Hepatocyte (in vitro differentiated cells): ENCODE measurements around the gene SIT1. TPM values are rescaled to one million over a fixed set of nuclear protein-coding genes. Genes with fewer than 3 reads are reported as not detected.

Source experiments
- DNase-seq: peaks from one replicate; pipeline ENCODE4 v3.0.0-alpha.2; 2016; ENCODE audit warnings: low spot score
- H2AFZ ChIP-seq: fragments of 200-600 bp; sonication (generic); 2 replicates; pipeline ENCODE4 v1.6.0; 2016; ENCODE audit warnings: antibody characterized with exemption, mild to moderate bottlenecking
- H3K27ac ChIP-seq: fragments of 200-600 bp; sonication (generic); 2 replicates; pipeline ENCODE4 v1.5.1; 2016; ENCODE audit warnings: mild to moderate bottlenecking
- H3K27me3 ChIP-seq: fragments of 200-600 bp; sonication (generic); 2 replicates; pipeline ENCODE4 v1.6.1; 2016
- H3K36me3 ChIP-seq: fragments of 200-600 bp; sonication (generic); replicated peaks from 2 replicates; pipeline ENCODE4 v1.5.1; 2016; ENCODE audit warnings: low read depth; ENCODE audit not compliant: insufficient read depth
- H3K4me1 ChIP-seq: fragments of 200-600 bp; sonication (generic); 2 replicates; pipeline ENCODE4 v1.5.1; 2016; ENCODE audit warnings: mild to moderate bottlenecking, moderate library complexity; ENCODE audit not compliant: insufficient read depth
- H3K4me2 ChIP-seq: fragments of 200-600 bp; sonication (generic); 2 replicates; pipeline ENCODE4 v1.6.0; 2016
- H3K4me3 ChIP-seq: fragments of 200-600 bp; sonication (generic); 2 replicates; pipeline ENCODE4 v1.5.1; 2016; ENCODE audit warnings: mild to moderate bottlenecking
- H3K79me2 ChIP-seq: fragments of 200-600 bp; sonication (generic); 2 replicates; pipeline ENCODE4 v1.6.0; 2017; ENCODE audit warnings: mild to moderate bottlenecking
- H3K9me2 ChIP-seq: fragments of 200-600 bp; sonication (generic); replicated peaks from 2 replicates; pipeline ENCODE4 v1.6.0; 2017; ENCODE audit warnings: mild to moderate bottlenecking; ENCODE audit not compliant: insufficient read depth
- H3K9me3 ChIP-seq: fragments of 200-600 bp; sonication (generic); 2 replicates; pipeline ENCODE4 v1.5.1; 2016; ENCODE audit warnings: low read depth, mild to moderate bottlenecking
- H4K20me1 ChIP-seq: fragments of 200-600 bp; sonication (generic); 2 replicates; pipeline ENCODE4 v1.6.0; 2016; ENCODE audit warnings: mild to moderate bottlenecking; ENCODE audit not compliant: insufficient read depth, poor library complexity, severe bottlenecking
- EZH2 ChIP-seq: fragments of 200-600 bp; sonication (generic); IDR thresholded peaks from 2 replicates; pipeline ENCODE4 v1.6.1; 2016; ENCODE audit warnings: antibody characterized with exemption, mild to moderate bottlenecking, borderline replicate concordance
- EZH2phosphoT487 ChIP-seq: fragments of 200-600 bp; sonication (generic); IDR thresholded peaks from one replicate; pipeline ENCODE4 v1.6.1; 2018; ENCODE audit warnings: antibody characterized with exemption, mild to moderate bottlenecking, low read depth, moderate library complexity; ENCODE audit not compliant: unreplicated experiment, severe bottlenecking
- WGBS: methylation state at CpG from one replicate; pipeline ENCODE4 v1.1.6; 2016; ENCODE audit warnings: low lambda C conversion rate; ENCODE audit errors: missing lambda C conversion rate; 5-methylcytosine and 5-hydroxymethylcytosine counted together
- polyA plus RNA-seq: library from polyadenylated mRNA; unstranded; fragments of >200 nt; fragmentation: Nextera tagmentation; extraction: Ambion mirVana; gene quantifications from 2 replicates; pipeline ENCODE4 v1.2.1, GENCODE V29; 2016
- total RNA-seq: library from RNA; depleted of rRNA; stranded (reverse); fragments of >200 nt; gene quantifications from 2 replicates; pipeline ENCODE4 v1.2.3, GENCODE V29; 2014
- TF ChIP-seq, protein P1 (sequence below): fragments of 200-600 bp; sonication (generic); IDR thresholded peaks from 2 replicates; pipeline ENCODE4 v1.5.1; 2016; ENCODE audit warnings: antibody characterized with exemption, mild to moderate bottlenecking; ENCODE audit not compliant: poor library complexity

Gene SIT1
- total and polyA plus RNA-seq, 2 experiments from 2014 or later: not detected

DNA sequence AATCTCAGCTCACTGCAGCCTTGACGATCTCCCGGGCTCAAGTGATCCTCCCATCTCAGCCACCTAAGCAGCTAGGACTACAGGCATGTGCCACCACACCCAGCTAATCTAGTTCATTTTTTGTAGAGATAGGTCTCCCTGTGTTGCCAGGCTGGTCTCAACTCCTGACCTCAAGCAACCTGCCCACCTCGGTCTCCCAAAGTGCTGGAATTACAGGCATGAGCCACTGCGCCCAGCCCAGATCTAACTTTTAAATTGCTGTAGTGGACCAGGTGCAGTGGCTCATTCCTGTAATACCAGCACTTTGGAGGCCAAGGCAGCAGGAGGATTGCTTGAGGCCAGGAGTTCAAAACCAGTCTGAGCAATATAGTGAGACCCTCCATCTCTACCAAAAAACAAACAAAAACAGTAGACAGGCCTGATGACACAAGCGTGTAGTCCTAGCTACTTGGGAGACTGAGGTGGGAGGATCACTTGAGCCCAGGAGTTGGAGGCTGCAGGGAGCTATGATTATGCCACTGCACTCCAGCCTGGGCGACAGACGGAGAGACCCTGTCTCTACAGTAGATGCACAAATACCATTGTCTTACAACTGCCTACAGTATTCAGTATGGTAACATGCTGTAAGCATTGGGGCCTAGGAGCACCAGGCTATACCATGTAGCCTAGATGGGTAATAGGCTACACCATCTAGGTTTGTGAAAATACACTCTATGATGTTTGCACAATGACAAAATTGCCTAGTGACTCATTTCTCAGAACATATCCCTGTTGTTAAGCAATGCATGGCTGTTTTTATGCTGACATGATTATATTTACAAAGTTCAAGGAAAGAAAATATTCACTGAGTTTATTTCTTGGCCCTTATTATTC, 1.5 kb upstream of the SIT1 start:
- H3K4me1 ChIP-seq: peaks cover 8% of the 10 kb centered on the region
- WGBS: 79% methylated on average over 7 of the region's 7 CpGs
- H3K79me2 ChIP-seq: no peaks in the 10 kb centered on the region
- no peaks in the 10 kb centered on the region for H3K27me3 ChIP-seq
- H3K9me2 ChIP-seq: no peaks in the 10 kb centered on the region
- H3K4me3 ChIP-seq: no peak overlapping the region
- no peaks in the 10 kb centered on the region for H4K20me1 ChIP-seq
- no peak overlapping the region for H2AFZ ChIP-seq
- H3K4me2 ChIP-seq: no peak overlapping the region
- H3K27ac ChIP-seq: peak overlapping the region; percentile 91
- no peaks in the 10 kb centered on the region for H3K36me3 ChIP-seq
- no peaks in the 10 kb centered on the region for H3K9me3 ChIP-seq
- TF ChIP-seq, protein P1, sequence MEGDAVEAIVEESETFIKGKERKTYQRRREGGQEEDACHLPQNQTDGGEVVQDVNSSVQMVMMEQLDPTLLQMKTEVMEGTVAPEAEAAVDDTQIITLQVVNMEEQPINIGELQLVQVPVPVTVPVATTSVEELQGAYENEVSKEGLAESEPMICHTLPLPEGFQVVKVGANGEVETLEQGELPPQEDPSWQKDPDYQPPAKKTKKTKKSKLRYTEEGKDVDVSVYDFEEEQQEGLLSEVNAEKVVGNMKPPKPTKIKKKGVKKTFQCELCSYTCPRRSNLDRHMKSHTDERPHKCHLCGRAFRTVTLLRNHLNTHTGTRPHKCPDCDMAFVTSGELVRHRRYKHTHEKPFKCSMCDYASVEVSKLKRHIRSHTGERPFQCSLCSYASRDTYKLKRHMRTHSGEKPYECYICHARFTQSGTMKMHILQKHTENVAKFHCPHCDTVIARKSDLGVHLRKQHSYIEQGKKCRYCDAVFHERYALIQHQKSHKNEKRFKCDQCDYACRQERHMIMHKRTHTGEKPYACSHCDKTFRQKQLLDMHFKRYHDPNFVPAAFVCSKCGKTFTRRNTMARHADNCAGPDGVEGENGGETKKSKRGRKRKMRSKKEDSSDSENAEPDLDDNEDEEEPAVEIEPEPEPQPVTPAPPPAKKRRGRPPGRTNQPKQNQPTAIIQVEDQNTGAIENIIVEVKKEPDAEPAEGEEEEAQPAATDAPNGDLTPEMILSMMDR: no peak
- no peak for TF ChIP-seq EZH2phosphoT487
- no peak for TF ChIP-seq EZH2
- DNase-seq: peak; percentile 65

DNA sequence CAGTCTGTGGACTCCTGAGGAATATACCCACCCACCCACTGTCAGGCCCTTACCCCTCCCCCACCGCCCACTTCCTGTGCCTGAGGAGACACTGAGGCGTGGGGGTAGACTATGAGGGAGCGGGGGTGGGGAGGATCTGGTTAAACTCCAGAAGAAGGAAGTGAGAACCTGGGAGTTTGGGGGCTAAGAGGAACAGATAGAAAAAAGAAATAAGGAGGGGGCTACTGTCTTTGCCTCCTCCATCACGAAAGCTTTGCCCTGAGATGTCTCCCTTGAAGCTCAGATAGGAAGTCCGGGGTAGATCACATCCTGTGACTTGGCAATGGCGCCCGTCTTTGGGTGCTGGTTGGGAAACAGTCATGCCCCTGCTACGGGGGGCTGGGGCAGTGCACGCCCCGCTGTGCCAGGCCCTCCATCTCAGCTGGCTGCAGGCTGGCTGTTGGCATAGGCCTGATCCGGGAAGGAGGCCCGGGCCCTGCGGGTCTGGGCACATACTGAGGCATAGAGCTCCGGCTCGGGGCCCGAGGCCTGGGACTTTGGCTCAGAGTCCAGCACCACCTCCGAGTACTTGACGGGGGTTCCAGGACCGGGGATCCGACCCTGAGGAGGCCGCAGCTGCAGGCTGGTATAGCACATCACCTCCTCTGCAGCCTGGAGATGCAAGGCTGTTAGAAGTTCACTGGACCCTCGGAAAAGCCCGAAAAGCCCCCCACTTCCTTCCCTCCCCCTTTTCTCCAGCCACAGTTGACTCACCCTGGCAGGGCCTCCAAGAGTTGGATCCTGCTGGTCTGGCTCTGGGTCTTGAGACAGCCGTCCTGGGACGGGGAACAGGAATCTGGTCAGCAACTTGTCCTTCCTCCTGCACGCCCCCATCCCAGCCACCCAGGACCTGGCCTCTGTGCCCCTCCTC, 1.0 kb downstream of the SIT1 start:
- TF ChIP-seq EZH2 (no peak), EZH2phosphoT487 (no peak)
- TF ChIP-seq, protein P1: no peak
- H4K20me1 ChIP-seq: no peaks in the 10 kb centered on the region
- peaks cover 19% of the 10 kb centered on the region for H3K4me1 ChIP-seq
- H3K27me3 ChIP-seq: no peaks in the 10 kb centered on the region
- H3K79me2 ChIP-seq: no peaks in the 10 kb centered on the region
- DNase-seq: no peak
- H3K4me3 ChIP-seq: no peak overlapping the region
- H3K27ac ChIP-seq: no peak overlapping the region
- H3K4me2 ChIP-seq: no peak overlapping the region
- 89% methylated on average over 26 of the region's 26 CpGs for WGBS
- no peaks in the 10 kb centered on the region for H3K9me2 ChIP-seq
- H2AFZ ChIP-seq: no peak overlapping the region
- H3K36me3 ChIP-seq: no peaks in the 10 kb centered on the region
- no peaks in the 10 kb centered on the region for H3K9me3 ChIP-seq

DNA sequence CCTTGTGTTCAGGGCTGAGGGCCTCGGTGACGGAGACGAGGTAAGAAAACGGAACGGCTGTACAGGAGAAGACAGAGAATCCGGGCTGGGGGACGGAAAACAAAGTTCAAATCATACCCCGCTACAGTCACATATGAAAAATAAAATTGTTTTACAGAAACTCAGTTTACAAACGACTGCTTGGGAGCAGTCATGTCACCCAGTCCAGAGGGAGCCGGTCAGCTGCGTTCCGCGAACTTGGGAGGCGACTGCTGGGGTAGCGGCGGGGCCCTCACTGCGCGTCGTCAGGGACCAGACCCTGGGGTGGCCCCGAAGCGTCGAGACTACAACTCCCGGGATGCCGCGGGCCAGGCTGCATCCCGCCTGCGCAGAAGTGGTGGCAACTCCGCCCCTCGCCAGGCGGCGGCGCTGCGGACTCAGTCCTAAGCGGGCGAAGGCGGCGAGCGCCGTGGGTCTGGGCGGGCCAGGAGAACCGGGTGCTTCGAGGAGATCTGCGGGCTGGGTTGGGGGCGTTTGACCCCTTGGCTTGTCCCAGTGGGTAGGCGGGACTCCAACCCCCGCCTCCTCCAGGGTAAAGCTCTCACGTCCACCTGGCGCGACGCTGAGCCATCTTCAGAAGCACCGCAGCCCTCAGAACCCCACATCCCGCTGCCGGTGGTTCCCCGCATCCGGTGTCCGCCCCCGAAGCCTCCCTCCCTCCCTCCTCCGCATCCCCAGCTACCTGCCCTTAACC, 4.0 kb downstream of the SIT1 start:
- TF ChIP-seq, protein P1: peak; percentile 97
- no peak for TF ChIP-seq EZH2phosphoT487
- no peaks in the 10 kb centered on the region for H3K36me3 ChIP-seq
- H3K4me3 ChIP-seq: peak overlapping the region; percentile 68
- peak overlapping the region; percentile 98 for H3K27ac ChIP-seq
- H3K9me2 ChIP-seq: no peaks in the 10 kb centered on the region
- no peaks in the 10 kb centered on the region for H3K9me3 ChIP-seq
- no peaks in the 10 kb centered on the region for H3K27me3 ChIP-seq
- peak overlapping the region; percentile 85 for H3K4me2 ChIP-seq
- 3% methylated on average over 43 of the region's 58 CpGs for WGBS
- H2AFZ ChIP-seq: peak overlapping the region; percentile 91
- no peaks in the 10 kb centered on the region for H4K20me1 ChIP-seq
- H3K4me1 ChIP-seq: peaks cover 14% of the 10 kb centered on the region
- DNase-seq: peak; percentile 97
- H3K79me2 ChIP-seq: no peaks in the 10 kb centered on the region
